DOHH2 (cell line): ENCODE data around the gene RER1.

Experiments
- H3F3A ChIP-seq: fragments of 200-600 bp; sonication (generic), shearing (Covaris generic); 2 replicates; pipeline ENCODE4 v1.6.0; 2016; ENCODE audit warnings: antibody characterized with exemption, mild to moderate bottlenecking; ENCODE audit not compliant: control insufficient read depth, insufficient read depth
- H3K27ac ChIP-seq: fragments of 200-600 bp; sonication (generic); 2 replicates; pipeline ENCODE4 v1.5.1; 2014; ENCODE audit warnings: low read depth, mild to moderate bottlenecking, low read length, moderate library complexity
- H3K27me3 ChIP-seq: fragments of 200-600 bp; sonication (generic); 2 replicates; pipeline ENCODE4 v1.6.1; 2014; ENCODE audit warnings: mild to moderate bottlenecking, low read length, mixed read lengths; ENCODE audit not compliant: control insufficient read depth
- H3K36me3 ChIP-seq: fragments of 200-600 bp; sonication (generic); 2 replicates; pipeline ENCODE4 v1.6.1; 2014; ENCODE audit warnings: mild to moderate bottlenecking, low read length, moderate library complexity, mixed read lengths; ENCODE audit not compliant: control insufficient read depth
- H3K4me1 ChIP-seq: fragments of 200-600 bp; sonication (generic); 2 replicates; pipeline ENCODE4 v1.6.1; 2014; ENCODE audit warnings: mild to moderate bottlenecking, low read length, mixed read lengths; ENCODE audit not compliant: control insufficient read depth
- H3K4me2 ChIP-seq: fragments of 200-600 bp; sonication (generic); 2 replicates; pipeline ENCODE4 v1.6.0; 2014; ENCODE audit warnings: mild to moderate bottlenecking, low read length, moderate library complexity
- H3K4me3 ChIP-seq: fragments of 200-600 bp; sonication (generic); 2 replicates; pipeline ENCODE4 v1.5.1; 2014; ENCODE audit warnings: mild to moderate bottlenecking, low read length, mixed read lengths
- H3K79me2 ChIP-seq: fragments of 200-600 bp; sonication (generic); 2 replicates; pipeline ENCODE4 v1.6.1; 2014; ENCODE audit warnings: mild to moderate bottlenecking, low read length, mixed read lengths; ENCODE audit not compliant: control insufficient read depth
- H3K9me2 ChIP-seq: fragments of 200-600 bp; sonication (generic); replicated peaks from 2 replicates; pipeline ENCODE4 v1.6.1; 2014; ENCODE audit warnings: mild to moderate bottlenecking, low read length, mixed read lengths; ENCODE audit not compliant: control insufficient read depth
- H3K9me3 ChIP-seq: fragments of 200-600 bp; sonication (generic); 2 replicates; pipeline ENCODE4 v1.6.1; 2014; ENCODE audit warnings: antibody characterized with exemption, low read length, mixed read lengths; ENCODE audit not compliant: control insufficient read depth, insufficient read depth
- H4K20me1 ChIP-seq: fragments of 200-600 bp; sonication (generic); 2 replicates; pipeline ENCODE4 v1.6.0; 2014; ENCODE audit warnings: low read depth, mild to moderate bottlenecking, antibody characterized with exemption, low read length, moderate library complexity; ENCODE audit not compliant: control insufficient read depth, insufficient read depth
- CTCF ChIP-seq: fragments of 200-600 bp; sonication (generic); IDR thresholded peaks from one replicate; pipeline ENCODE4 v1.5.1; 2014; ENCODE audit warnings: antibody characterized with exemption, mild to moderate bottlenecking, low read depth, low read length; ENCODE audit not compliant: poor library complexity, severe bottlenecking
- EZH2phosphoT487 ChIP-seq: fragments of 200-600 bp; sonication (generic); IDR thresholded peaks from 2 replicates; pipeline ENCODE4 v1.6.1; 2017; ENCODE audit warnings: borderline replicate concordance, mild to moderate bottlenecking, antibody characterized with exemption, low read length, moderate library complexity, mixed read lengths

The RER1 gene

GRCh38 chr1:2433936-2434655 lies 42.5 kb downstream of the RER1 start:
- H3K4me1 ChIP-seq = no peaks in the 10 kb centered on the region
- H4K20me1 ChIP-seq = no peaks in the 10 kb centered on the region
- no peaks in the 10 kb centered on the region for H3K27me3 ChIP-seq
- no peaks in the 10 kb centered on the region for H3F3A ChIP-seq
- H3K27ac ChIP-seq = no peak overlapping the region
- H3K9me2 ChIP-seq = no peaks in the 10 kb centered on the region
- H3K4me3 ChIP-seq = no peak overlapping the region
- H3K9me3 ChIP-seq = peaks cover 13% of the 10 kb centered on the region; the same call in 1 of the 2 replicates
- TF ChIP-seq EZH2phosphoT487 (no peak), CTCF (no peak)
- no peaks in the 10 kb centered on the region for H3K36me3 ChIP-seq
- no peaks in the 10 kb centered on the region for H3K79me2 ChIP-seq
- H3K4me2 ChIP-seq = no peak overlapping the region

- H3K4me3 ChIP-seq = no peak overlapping the region
- H3K27ac ChIP-seq = no peak overlapping the region
- no peaks in the 10 kb centered on the region for H4K20me1 ChIP-seq
- H3K27me3 ChIP-seq = no peaks in the 10 kb centered on the region
- no peaks in the 10 kb centered on the region for H3F3A ChIP-seq
- no peaks in the 10 kb centered on the region for H3K4me1 ChIP-seq
- H3K36me3 ChIP-seq = no peaks in the 10 kb centered on the region
- H3K9me3 ChIP-seq = peaks cover 3% of the 10 kb centered on the region; the same call in 1 of the 2 replicates
- H3K9me2 ChIP-seq = no peaks in the 10 kb centered on the region
- TF ChIP-seq EZH2phosphoT487 = no peak
- no peak overlapping the region for H3K4me2 ChIP-seq
- no peaks in the 10 kb centered on the region for H3K79me2 ChIP-seq
Measured at GRCh38 chr1:2435091-2435490, 43.5 kb downstream of the RER1 start.

DNA sequence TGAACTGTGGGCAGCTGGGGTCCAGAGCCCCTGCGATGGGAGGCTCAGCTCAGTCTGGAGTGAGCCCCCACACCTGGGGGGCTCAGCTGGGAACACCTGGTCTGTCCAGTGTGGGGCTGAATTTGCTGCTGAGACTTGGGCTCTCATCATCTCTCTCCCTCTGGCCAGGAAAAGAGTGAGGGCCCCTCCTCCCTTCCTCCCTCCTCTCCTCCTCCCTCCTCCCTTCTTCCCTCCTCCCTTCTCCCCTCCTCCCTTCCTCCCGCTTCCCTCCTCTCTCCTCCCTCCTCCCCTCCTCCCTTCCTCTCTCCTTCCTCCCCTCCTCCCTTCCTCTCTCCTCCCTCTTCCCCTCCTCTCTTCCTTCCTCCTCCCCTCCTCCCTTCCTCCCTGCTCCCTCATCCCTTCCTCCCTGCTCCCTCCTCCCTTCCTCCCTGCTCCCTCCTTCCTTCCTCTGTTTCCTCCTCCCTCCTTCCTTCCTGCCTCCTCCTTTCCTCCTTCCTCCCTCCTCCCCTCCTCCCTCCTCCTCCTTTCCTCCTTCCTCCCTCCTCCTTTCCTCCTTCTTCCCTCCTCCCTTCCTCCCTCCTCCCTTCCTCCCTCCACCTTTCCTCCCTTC lies 44.2 kb downstream of the RER1 start:
- TF ChIP-seq CTCF (no peak), EZH2phosphoT487 (no peak)

DNA sequence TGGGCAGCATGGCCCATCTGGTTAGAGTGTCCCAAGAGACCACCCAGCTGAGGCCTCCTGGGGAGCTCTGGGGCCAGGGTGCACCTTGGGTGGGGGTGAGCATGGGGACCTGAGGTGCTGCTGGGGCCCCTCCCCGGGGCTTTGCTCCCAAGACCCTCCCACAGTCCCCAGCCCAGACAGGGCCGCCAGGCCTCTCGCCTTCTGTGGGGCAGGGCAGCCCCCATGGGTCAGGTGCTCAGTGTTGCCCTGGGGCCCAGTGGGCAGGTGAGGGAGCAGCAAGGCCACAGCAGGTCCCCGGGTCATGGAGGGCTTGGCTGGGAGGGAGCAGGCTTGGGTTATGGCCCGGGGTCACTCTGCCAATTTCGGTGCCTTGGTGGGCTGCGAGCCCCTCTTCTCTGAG lies 45.2 kb downstream of the RER1 start:
- no peak overlapping the region for H3K27ac ChIP-seq
- no peak overlapping the region for H3K4me2 ChIP-seq
- no peaks in the 10 kb centered on the region for H3K36me3 ChIP-seq
- no peaks in the 10 kb centered on the region for H3K9me3 ChIP-seq
- H3K27me3 ChIP-seq = no peaks in the 10 kb centered on the region
- no peak for TF ChIP-seq CTCF
- no peak for TF ChIP-seq EZH2phosphoT487
- no peak overlapping the region for H3K4me3 ChIP-seq
- no peaks in the 10 kb centered on the region for H3F3A ChIP-seq
- H4K20me1 ChIP-seq = no peaks in the 10 kb centered on the region
- no peaks in the 10 kb centered on the region for H3K9me2 ChIP-seq
- H3K79me2 ChIP-seq = no peaks in the 10 kb centered on the region
- H3K4me1 ChIP-seq = no peaks in the 10 kb centered on the region

More for the DNA sequence above, 44.2 kb downstream of the RER1 start:
- H3K36me3 ChIP-seq = no peaks in the 10 kb centered on the region
- H4K20me1 ChIP-seq = no peaks in the 10 kb centered on the region
- H3K27ac ChIP-seq = no peak overlapping the region
- no peaks in the 10 kb centered on the region for H3K27me3 ChIP-seq
- no peak overlapping the region for H3K4me3 ChIP-seq
- no peaks in the 10 kb centered on the region for H3F3A ChIP-seq
- H3K4me1 ChIP-seq = no peaks in the 10 kb centered on the region
- no peak overlapping the region for H3K4me2 ChIP-seq
- no peaks in the 10 kb centered on the region for H3K9me2 ChIP-seq
- no peaks in the 10 kb centered on the region for H3K79me2 ChIP-seq
- no peaks in the 10 kb centered on the region for H3K9me3 ChIP-seq
